ENCODE data around the gene FYN. TPM values are rescaled to one million over a fixed set of nuclear protein-coding genes. Genes with fewer than 3 reads are reported as not detected.

The FYN gene
- total RNA-seq, 2 donors from 2014 or later, result 78.9 to 98.7 TPM

DNA sequence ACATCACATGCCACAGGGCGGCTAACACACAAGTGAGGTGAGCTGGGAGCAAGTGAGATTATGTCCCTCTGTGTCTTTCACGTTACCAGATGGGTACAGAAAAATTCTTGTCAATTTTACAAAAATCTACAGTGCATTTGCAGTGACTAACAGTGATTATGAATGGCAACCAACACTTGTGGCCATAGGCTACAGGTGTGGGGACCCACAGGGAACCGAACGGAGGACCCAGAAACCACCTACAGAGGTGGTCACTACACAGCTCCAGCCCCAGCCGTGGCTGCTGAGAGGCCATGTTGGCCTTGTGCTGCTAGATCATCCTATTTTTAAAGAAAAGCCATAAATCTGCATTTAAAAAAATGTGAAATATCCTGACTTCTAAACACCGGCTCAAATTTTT lies 50.2 kb downstream of the FYN start:
- TF ChIP-seq, protein P1, sequence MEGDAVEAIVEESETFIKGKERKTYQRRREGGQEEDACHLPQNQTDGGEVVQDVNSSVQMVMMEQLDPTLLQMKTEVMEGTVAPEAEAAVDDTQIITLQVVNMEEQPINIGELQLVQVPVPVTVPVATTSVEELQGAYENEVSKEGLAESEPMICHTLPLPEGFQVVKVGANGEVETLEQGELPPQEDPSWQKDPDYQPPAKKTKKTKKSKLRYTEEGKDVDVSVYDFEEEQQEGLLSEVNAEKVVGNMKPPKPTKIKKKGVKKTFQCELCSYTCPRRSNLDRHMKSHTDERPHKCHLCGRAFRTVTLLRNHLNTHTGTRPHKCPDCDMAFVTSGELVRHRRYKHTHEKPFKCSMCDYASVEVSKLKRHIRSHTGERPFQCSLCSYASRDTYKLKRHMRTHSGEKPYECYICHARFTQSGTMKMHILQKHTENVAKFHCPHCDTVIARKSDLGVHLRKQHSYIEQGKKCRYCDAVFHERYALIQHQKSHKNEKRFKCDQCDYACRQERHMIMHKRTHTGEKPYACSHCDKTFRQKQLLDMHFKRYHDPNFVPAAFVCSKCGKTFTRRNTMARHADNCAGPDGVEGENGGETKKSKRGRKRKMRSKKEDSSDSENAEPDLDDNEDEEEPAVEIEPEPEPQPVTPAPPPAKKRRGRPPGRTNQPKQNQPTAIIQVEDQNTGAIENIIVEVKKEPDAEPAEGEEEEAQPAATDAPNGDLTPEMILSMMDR (IDR thresholded peaks at IDR 0.05), result no peak
- Histone ChIP-seq H3K4me3 (no peak overlapping the region), H3K36me3 (no peaks in the 10 kb centered on the region), H3K9me3 (no peaks in the 10 kb centered on the region), H3K27ac (peak overlapping the region; percentile 41 to 70), H3K4me1 (peaks cover 0 to 43% of the 10 kb centered on the region in 2 donors), H3K27me3 (no peaks in the 10 kb centered on the region)
- no peak for DNase-seq (ENCODE audit: low spot score)

DNA sequence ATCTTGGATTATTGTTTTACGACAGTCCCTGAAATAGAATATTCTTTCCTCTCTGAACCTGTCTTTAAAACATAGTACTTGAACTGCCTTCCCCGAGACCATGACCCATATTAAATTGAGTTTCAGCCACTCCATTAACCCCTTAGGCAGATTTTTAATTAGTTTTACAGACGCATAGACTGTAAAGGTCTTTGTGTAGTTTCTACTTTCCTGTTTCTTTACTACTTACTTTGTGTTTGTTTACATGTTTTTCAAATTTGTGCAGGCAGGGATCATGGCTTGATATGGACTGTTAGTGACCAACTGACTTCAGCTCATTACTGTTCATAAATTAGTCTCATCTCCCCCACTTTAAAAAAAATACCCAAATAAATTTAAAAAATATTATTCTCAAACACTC lies 53.8 kb downstream of the FYN start:
- H3K36me3 ChIP-seq, result no peaks in the 10 kb centered on the region
- H3K9me3 ChIP-seq, result no peaks in the 10 kb centered on the region
- peaks cover 0 to 34% of the 10 kb centered on the region in 2 donors for H3K4me1 ChIP-seq
- TF ChIP-seq, protein P1 (IDR thresholded peaks at IDR 0.05), result no peak
- H3K27ac ChIP-seq, result no peak overlapping the region
- H3K4me3 ChIP-seq, result no peak overlapping the region
- no peaks in the 10 kb centered on the region for H3K27me3 ChIP-seq
- DNase-seq (ENCODE audit: low spot score), result no peak

DNA sequence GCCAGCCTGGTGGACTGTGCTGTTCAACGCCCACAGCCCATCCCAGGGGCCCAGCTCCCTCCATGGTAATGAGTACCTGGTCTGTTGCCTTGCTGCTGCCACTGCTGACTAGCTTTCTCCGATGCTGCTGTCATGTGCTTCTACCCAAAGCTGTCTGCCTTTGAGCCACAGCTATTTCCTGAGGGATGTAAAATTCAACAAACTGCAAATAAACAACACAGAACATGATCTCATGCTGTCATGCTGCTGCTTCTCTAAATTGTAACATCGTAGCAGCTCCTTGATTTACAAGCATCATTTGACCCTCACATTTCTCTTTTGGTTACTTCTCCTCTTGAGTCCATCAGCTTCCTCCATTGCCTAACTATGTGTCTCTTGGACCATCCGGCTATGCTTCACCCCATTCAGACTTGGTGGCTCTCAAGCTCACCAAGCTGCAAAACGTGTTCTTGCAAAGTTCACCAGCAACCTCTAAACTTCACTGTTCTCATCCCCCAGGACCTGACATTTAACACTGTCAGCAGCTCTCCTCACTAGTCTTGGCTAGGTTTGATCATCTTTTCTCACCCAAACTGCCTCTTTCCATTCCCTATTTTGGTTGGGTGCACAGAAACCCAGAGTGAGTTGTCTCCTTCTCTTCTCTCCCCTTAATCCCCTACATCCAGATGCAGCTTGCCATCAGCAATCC lies 54.6 kb downstream of the FYN start:
- no peaks in the 10 kb centered on the region for H3K9me3 ChIP-seq
- no peak overlapping the region for H3K4me3 ChIP-seq
- TF ChIP-seq, protein P1 (IDR thresholded peaks at IDR 0.05), result no peak
- no peaks in the 10 kb centered on the region for H3K36me3 ChIP-seq
- H3K27ac ChIP-seq, result no peak overlapping the region
- peaks cover 0 to 26% of the 10 kb centered on the region in 2 donors for H3K4me1 ChIP-seq
- no peaks in the 10 kb centered on the region for H3K27me3 ChIP-seq
- no peak for DNase-seq (ENCODE audit: low spot score)

DNA sequence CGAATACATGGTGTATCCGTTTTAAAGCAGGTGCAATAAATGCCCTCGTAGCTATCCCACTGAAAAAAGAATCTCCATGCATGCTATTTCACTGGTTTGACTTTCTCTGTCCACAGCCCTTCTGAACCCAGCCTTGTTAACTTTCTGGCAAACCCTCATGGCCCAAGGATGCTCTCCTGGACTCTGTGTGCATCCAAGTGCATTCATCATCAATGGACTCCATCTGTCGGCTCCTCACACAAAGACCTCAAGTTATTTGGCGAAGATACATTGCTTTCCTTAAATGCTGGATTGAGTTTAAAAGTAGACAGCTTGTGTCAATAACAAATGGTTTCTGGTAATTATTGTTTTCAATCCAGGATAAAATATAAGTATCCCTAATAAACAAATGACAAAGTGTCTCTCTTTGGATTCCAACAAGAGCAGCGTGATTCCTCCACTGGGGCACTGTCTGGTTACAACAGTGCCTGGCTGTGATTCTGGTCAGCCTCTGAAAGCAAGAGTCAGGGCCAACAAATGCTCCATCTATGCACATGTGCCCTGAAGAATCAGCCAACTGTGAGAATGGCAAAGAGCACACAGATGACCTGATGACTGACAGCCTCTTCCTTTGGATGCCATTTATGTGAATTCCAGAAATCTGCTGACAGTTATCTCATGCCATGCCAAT lies 55.7 kb downstream of the FYN start:
- H3K4me3 ChIP-seq, result no peak overlapping the region
- no peak for DNase-seq (ENCODE audit: low spot score)
- no peak overlapping the region for H3K27ac ChIP-seq
- H3K27me3 ChIP-seq, result no peaks in the 10 kb centered on the region
- H3K9me3 ChIP-seq, result no peaks in the 10 kb centered on the region
- H3K4me1 ChIP-seq, result peaks cover 0 to 15% of the 10 kb centered on the region in 2 donors
- H3K36me3 ChIP-seq, result peaks cover 5% of the 10 kb centered on the region
- TF ChIP-seq, protein P1 (IDR thresholded peaks at IDR 0.05), result no peak

DNA sequence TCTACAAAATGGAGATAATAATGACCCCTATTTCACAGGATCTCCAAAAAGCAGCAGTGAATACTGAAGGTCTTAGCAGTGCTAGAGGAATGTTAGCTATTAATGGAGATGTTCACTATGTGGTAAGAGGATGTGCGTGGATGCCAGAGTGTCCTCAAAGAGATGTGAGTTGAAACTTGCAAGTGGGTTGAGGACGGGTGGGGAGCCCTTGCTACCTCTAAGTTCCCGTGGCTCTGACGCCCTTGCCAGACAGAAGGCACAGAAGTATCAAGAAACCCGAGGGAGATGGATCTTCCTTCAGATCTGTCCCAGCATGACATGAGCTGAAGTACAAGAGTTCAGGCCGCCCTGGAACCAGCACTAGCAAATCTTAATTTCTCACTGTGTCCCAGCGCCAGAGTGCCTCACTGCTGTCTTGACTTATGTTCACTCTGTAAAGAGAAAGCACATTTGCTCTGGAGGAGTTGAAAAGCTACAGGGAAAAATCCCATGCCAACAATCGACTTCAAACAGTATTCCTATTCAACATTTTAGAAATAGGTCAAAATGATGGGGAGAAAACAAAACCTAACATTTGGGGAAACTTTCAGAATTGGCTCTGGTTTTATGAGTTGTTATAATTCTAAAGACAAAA lies 59.5 kb downstream of the FYN start:
- Histone ChIP-seq H3K4me1 (peaks cover 0 to 22% of the 10 kb centered on the region in 2 donors), H3K36me3 (peaks cover 5% of the 10 kb centered on the region), H3K9me3 (no peaks in the 10 kb centered on the region), H3K4me3 (no peak overlapping the region), H3K27me3 (no peaks in the 10 kb centered on the region), H3K27ac (no peak overlapping the region)
- TF ChIP-seq, protein P1 (IDR thresholded peaks at IDR 0.05), result no peak
- DNase-seq (ENCODE audit: low spot score), result no peak
